Measurements from ENCODE around the gene FOLR3.

FOLR3 gene

DNA sequence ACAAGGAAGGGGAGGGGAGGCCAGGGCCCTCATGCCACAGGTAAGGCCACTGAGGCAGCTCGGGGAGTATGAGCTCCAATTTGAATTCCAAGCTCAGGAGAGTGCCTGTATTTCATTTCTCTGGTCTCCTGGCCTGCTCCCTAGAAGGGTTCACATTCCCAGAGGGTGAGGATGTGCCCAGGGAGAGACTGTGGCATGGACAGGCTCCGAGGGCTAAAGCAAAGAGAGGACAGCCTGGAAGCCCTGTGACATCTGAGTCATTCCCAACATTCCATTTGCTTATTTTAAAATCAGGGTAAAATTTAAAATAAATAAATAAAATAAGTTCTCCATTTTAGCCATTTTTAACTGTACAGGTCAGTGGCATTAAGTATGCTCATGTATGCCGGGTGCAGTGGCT lies 37.8 kb downstream of the FOLR3 start:
- Histone ChIP-seq H3K4me1 (ENCODE audit: control insufficient read depth, insufficient read depth, low read length) (no peaks in the 10 kb centered on the region), H3K9me3 (ENCODE audit: control insufficient read depth, insufficient read depth, low read depth, low read length) (no peaks in the 10 kb centered on the region), H3K27ac (ENCODE audit: extremely low read depth, low read depth, low read length) (no peak overlapping the region), H3K4me3 (ENCODE audit: low read depth, low read length) (no peak overlapping the region), H3K36me3 (ENCODE audit: control insufficient read depth in 2 of 2, insufficient read depth in 1 of 2, low read length in 2 of 2) (no peaks in the 10 kb centered on the region)
- TF ChIP-seq, protein P1, sequence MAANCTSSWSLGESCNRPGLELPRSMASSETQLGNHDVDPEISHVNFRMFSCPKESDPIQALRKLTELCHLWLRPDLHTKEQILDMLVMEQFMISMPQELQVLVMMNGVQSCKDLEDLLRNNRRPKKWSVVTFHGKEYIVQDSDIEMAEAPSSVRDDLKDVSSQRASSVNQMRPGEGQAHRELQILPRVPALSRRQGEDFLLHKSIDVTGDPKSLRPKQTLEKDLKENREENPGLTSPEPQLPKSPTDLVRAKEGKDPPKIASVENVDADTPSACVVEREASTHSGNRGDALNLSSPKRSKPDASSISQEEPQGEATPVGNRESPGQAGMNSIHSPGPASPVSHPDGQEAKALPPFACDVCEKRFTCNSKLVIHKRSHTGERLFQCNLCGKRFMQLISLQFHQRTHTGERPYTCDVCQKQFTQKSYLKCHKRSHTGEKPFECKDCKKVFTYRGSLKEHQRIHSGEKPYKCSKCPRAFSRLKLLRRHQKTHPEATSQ (tag by site-specific recombination; IDR thresholded peaks at IDR 0.05), result no peak
- no peak for TF ChIP-seq ZNF610 (tag by site-specific recombination; IDR thresholded peaks at IDR 0.05; ENCODE audit: borderline replicate concordance)
- TF ChIP-seq, protein P2, sequence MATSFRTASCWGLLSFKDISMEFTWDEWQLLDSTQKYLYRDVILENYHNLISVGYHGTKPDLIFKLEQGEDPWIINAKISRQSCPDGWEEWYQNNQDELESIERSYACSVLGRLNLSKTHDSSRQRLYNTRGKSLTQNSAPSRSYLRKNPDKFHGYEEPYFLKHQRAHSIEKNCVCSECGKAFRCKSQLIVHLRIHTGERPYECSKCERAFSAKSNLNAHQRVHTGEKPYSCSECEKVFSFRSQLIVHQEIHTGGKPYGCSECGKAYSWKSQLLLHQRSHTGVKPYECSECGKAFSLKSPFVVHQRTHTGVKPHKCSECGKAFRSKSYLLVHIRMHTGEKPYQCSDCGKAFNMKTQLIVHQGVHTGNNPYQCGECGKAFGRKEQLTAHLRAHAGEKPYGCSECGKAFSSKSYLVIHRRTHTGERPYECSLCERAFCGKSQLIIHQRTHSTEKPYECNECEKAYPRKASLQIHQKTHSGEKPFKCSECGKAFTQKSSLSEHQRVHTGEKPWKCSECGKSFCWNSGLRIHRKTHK (tag by site-specific recombination; IDR thresholded peaks at IDR 0.05), result no peak
- no peak for TF ChIP-seq ZNF24 (tag by site-specific recombination; IDR thresholded peaks at IDR 0.05)
- TF ChIP-seq ZNF266 (tag by site-specific recombination; IDR thresholded peaks at IDR 0.05; ENCODE audit: low read depth), result no peak
- TF ChIP-seq, protein P3, sequence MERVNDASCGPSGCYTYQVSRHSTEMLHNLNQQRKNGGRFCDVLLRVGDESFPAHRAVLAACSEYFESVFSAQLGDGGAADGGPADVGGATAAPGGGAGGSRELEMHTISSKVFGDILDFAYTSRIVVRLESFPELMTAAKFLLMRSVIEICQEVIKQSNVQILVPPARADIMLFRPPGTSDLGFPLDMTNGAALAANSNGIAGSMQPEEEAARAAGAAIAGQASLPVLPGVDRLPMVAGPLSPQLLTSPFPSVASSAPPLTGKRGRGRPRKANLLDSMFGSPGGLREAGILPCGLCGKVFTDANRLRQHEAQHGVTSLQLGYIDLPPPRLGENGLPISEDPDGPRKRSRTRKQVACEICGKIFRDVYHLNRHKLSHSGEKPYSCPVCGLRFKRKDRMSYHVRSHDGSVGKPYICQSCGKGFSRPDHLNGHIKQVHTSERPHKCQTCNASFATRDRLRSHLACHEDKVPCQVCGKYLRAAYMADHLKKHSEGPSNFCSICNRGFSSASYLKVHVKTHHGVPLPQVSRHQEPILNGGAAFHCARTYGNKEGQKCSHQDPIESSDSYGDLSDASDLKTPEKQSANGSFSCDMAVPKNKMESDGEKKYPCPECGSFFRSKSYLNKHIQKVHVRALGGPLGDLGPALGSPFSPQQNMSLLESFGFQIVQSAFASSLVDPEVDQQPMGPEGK (tag by site-specific recombination; IDR thresholded peaks at IDR 0.05), result no peak
- no peak for TF ChIP-seq ZNF350 (tag by site-specific recombination; IDR thresholded peaks at IDR 0.05)
- TF ChIP-seq ZFP41 (tag by site-specific recombination; IDR thresholded peaks at IDR 0.05; ENCODE audit: borderline replicate concordance), result no peak
- no peak for TF ChIP-seq KLF7 (tag by site-specific recombination; IDR thresholded peaks at IDR 0.05; ENCODE audit: borderline replicate concordance)
- TF ChIP-seq ZNF16 (tag by site-specific recombination; IDR thresholded peaks at IDR 0.05; ENCODE audit: low read depth), result no peak
- no peak for TF ChIP-seq HOXA7 (CRISPR knock-in tag; IDR thresholded peaks at IDR 0.05; ENCODE audit: borderline replicate concordance)
- TF ChIP-seq ZNF302 (tag by site-specific recombination; IDR thresholded peaks at IDR 0.05; ENCODE audit: low read depth), result no peak
- CTCF ChIA-PET, result interaction anchor here (0.5 to 2.0 kb wide), 2 partner anchors 10 to 462 kb away, joined by 5 read pairs; no protein-coding TSS in a partner anchor
- POLR2A ChIA-PET, result no interaction called here

DNA sequence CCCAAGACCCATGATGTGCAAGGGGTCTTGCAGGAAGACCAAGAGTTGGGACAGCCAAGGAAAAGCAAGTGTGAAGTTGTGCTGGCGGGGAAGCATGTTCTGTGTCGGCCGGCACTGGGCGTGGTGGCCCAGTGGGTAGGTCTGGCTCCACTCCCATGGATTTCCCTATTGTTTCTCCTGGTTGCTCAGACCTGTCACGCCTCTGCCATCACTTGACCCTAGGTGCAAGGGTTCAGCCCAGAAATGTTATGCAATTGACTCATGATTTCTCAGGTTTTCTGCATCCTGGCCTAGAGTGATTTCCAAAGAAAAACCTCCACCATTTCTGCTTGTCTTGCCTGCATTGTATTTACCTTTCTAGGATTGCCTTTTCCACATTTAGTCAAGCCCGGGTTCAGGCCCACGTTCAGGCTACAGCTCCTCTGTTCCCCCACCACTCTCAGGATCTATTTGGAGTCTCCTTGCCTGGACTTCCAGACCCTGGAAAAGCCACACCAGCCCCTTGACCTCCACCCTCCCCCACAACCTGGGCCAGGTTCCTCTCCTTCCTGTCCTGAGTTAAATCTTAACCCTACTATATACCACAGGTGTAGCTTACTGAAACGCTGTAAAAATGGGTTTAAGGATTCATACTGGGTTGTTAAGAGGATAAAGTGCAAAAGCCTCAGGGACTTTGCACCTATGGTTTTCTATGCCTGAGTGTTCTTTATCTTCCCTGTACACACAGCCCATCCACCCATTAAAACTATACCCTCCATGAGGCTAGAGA lies 39.0 kb downstream of the FOLR3 start:
- POLR2A ChIA-PET, result no interaction called here
- Histone ChIP-seq H3K27ac (ENCODE audit: extremely low read depth, low read depth, low read length) (no peak overlapping the region), H3K36me3 (ENCODE audit: control insufficient read depth in 2 of 2, insufficient read depth in 1 of 2, low read length in 2 of 2) (no peaks in the 10 kb centered on the region), H3K9me3 (ENCODE audit: control insufficient read depth, insufficient read depth, low read depth, low read length) (no peaks in the 10 kb centered on the region), H3K4me3 (ENCODE audit: low read depth, low read length) (no peak overlapping the region), H3K4me1 (ENCODE audit: control insufficient read depth, insufficient read depth, low read length) (no peaks in the 10 kb centered on the region)
- TF ChIP-seq, protein P4, sequence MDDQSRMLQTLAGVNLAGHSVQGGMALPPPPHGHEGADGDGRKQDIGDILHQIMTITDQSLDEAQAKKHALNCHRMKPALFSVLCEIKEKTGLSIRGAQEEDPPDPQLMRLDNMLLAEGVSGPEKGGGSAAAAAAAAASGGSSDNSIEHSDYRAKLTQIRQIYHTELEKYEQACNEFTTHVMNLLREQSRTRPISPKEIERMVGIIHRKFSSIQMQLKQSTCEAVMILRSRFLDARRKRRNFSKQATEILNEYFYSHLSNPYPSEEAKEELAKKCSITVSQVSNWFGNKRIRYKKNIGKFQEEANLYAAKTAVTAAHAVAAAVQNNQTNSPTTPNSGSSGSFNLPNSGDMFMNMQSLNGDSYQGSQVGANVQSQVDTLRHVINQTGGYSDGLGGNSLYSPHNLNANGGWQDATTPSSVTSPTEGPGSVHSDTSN (CRISPR knock-in tag; IDR thresholded peaks at IDR 0.05), result no peak
- TF ChIP-seq ZNF560 (tag by site-specific recombination; IDR thresholded peaks at IDR 0.05; ENCODE audit: borderline replicate concordance) (no peak), ZNF596 (tag by site-specific recombination; IDR thresholded peaks at IDR 0.05) (no peak), ZNF223 (tag by site-specific recombination; IDR thresholded peaks at IDR 0.05) (no peak), ZNF140 (tag by site-specific recombination; IDR thresholded peaks at IDR 0.05) (no peak), ZNF768 (tag by site-specific recombination; IDR thresholded peaks at IDR 0.05) (no peak), ZNF274 (IDR thresholded peaks at IDR 0.05; ENCODE audit: low read length) (no peak), ZNF274 (tag by site-specific recombination; IDR thresholded peaks at IDR 0.05; ENCODE audit: borderline replicate concordance) (no peak)
- CTCF ChIA-PET, result interaction anchor here (1.4 to 2.0 kb wide), 2 partner anchors 9 to 30 kb away, joined by 5 to 6 read pairs; no protein-coding TSS in a partner anchor

All from HEK293 (cell line).